GM12878 (cell line): Measurements from ENCODE around the gene PDXDC1.

ENCODE experiments used
- CEBPB ChIP-seq, 2 experiments: fragments of 150-350 bp in 1 of 2; IDR thresholded peaks; 2 replicates each; pipeline ENCODE4 v1.6.1; 2012 to 2014; ENCODE audit warnings: low read depth in 2 of 2, low read length in 2 of 2, borderline replicate concordance in 1 of 2, inconsistent platforms in 1 of 2
- CTCF ChIP-seq, 3 experiments: IDR thresholded peaks in 2 of 3; conservative IDR thresholded peaks in 1 of 3; 2 replicates each; pipeline ENCODE4 v1.5.1; 2011; ENCODE audit warnings: low read depth in 3 of 3, low read length in 3 of 3, mild to moderate bottlenecking in 3 of 3, control low read depth in 2 of 3, moderate library complexity in 2 of 3, inconsistent platforms in 1 of 3, mixed read lengths in 1 of 3; ENCODE audit not compliant: control insufficient read depth in 2 of 3, insufficient read depth in 1 of 3; ENCODE audit errors: extremely low read depth in 1 of 3
- EP300 ChIP-seq, 2 experiments: fragments of 150-350 bp in 1 of 2; IDR thresholded peaks; 2 replicates each; pipeline ENCODE4 v1.6.1; 2011 to 2012; ENCODE audit warnings: low read depth in 2 of 2, low read length in 2 of 2, borderline replicate concordance in 1 of 2, improper control_type of control experiment in 1 of 2, inconsistent platforms in 1 of 2; ENCODE audit not compliant: control insufficient read depth in 1 of 2
- EZH2 ChIP-seq: IDR thresholded peaks from 2 replicates; pipeline ENCODE4 v1.6.1; 2012; ENCODE audit warnings: low read depth, mild to moderate bottlenecking, control low read depth, inconsistent platforms, low read length, borderline replicate concordance; ENCODE audit not compliant: control insufficient read depth
- REST ChIP-seq: IDR thresholded peaks from 2 replicates; pipeline ENCODE4 v1.6.1; 2012; ENCODE audit warnings: mild to moderate bottlenecking, low read depth, low read length
- RFX5 ChIP-seq: IDR thresholded peaks from 2 replicates; pipeline ENCODE4 v1.6.1; 2011; ENCODE audit warnings: low read depth, low read length, improper control_type of control experiment
- SPI1 ChIP-seq: IDR thresholded peaks from 2 replicates; pipeline ENCODE4 v1.6.1; 2011; ENCODE audit warnings: low read depth, mild to moderate bottlenecking, low read length, moderate library complexity, borderline replicate concordance; ENCODE audit not compliant: insufficient read depth

- no peak for TF ChIP-seq EZH2
- TF ChIP-seq RFX5: no peak
- TF ChIP-seq REST: no peak
- TF ChIP-seq SPI1: no peak
- TF ChIP-seq EP300 (IDR thresholded peaks at IDR 0.05; ENCODE audit: borderline replicate concordance in 1 of 2, control insufficient read depth in 1 of 2, low read depth in 2 of 2, low read length in 2 of 2): no peak
- no peak for TF ChIP-seq CTCF (IDR thresholded peaks at IDR 0.05 in 2 of 3, conservative IDR thresholded peaks at IDR 0.05 in 1 of 3; ENCODE audit: control insufficient read depth in 2 of 3, extremely low read depth in 1 of 3, insufficient read depth in 1 of 3, low read depth in 3 of 3, low read length in 3 of 3)
- TF ChIP-seq CEBPB (IDR thresholded peaks at IDR 0.05; ENCODE audit: borderline replicate concordance in 1 of 2, low read depth in 2 of 2, low read length in 2 of 2): no peak
Observed at GRCh38 chr16:15059324-15059723, 84.5 kb downstream of the PDXDC1 start.
